PC-9 (cell line): ENCODE measurements around the gene PORCN. TPM values are rescaled to one million over a fixed set of nuclear protein-coding genes. Genes with fewer than 3 reads are reported as not detected.

Source experiments
- BruUV-seq: library from RNA; stranded (reverse); fragments of 400-500 nt; replicated peaks from 2 replicates; lab custom pipeline; 2021; lab: Mats Ljungman, UMichigan
- CTCF ChIA-PET: fragments of 300-600 bp; sonication (Branson Sonifier 250); formaldehyde crosslinking; loops from one replicate; lab custom pipeline; 2022; ENCODE audit warnings: antibody characterized with exemption; lab: Charles Lee
- POLR2A ChIA-PET: fragments of 300-600 bp; sonication (Branson Sonifier 250); formaldehyde crosslinking; loops from one replicate; lab custom pipeline; 2022; ENCODE audit warnings: antibody characterized with exemption; ENCODE audit not compliant: unreplicated experiment; lab: Charles Lee
- DNase-seq, 2 experiments: peaks; one replicate each; pipeline versions ENCODE4 v3.0.0 to v3.0.0-alpha.2; 2015 to 2022; ENCODE audit warnings: mixed read lengths in 1 of 2
- H2AFZ ChIP-seq: fragments of 200-600 bp; sonication (generic); 2 replicates; pipeline ENCODE4 v1.8.1; 2017; ENCODE audit warnings: antibody characterized with exemption
- H3F3A ChIP-seq: fragments of 200-600 bp; sonication (generic); 2 replicates; pipeline ENCODE4 v1.8.1; 2017; ENCODE audit warnings: antibody characterized with exemption, mild to moderate bottlenecking, low read depth; ENCODE audit not compliant: insufficient read depth
- H3K27ac ChIP-seq: fragments of 200-600 bp; sonication (generic); 2 replicates; pipeline ENCODE4 v1.6.1; 2016; ENCODE audit warnings: mixed run types
- H3K27me3 ChIP-seq: fragments of 200-600 bp; sonication (generic); 2 replicates; pipeline ENCODE4 v1.6.1; 2016; ENCODE audit warnings: low read depth, mixed run types; ENCODE audit not compliant: insufficient read depth
- H3K36me3 ChIP-seq: fragments of 200-600 bp; sonication (generic); 2 replicates; pipeline ENCODE4 v1.6.1; 2016; ENCODE audit warnings: low read depth, mixed run types
- H3K4me1 ChIP-seq: fragments of 200-600 bp; sonication (generic); replicated peaks from 2 replicates; pipeline ENCODE4 v1.6.1; 2016; ENCODE audit warnings: mixed run types; ENCODE audit not compliant: insufficient read depth
- H3K4me2 ChIP-seq: fragments of 200-600 bp; sonication (generic); 2 replicates; pipeline ENCODE4 v1.6.1; 2017; ENCODE audit warnings: mixed run types
- H3K4me3 ChIP-seq: fragments of 200-600 bp; sonication (generic); 2 replicates; pipeline ENCODE4 v1.6.1; 2016; ENCODE audit warnings: mixed run types
- H3K79me2 ChIP-seq: fragments of 200-600 bp; sonication (generic); 2 replicates; pipeline ENCODE4 v1.6.1; 2017; ENCODE audit warnings: low read depth, mixed run types
- H3K9me2 ChIP-seq: fragments of 200-600 bp; sonication (generic); 2 replicates; pipeline ENCODE4 v1.8.1; 2017; ENCODE audit warnings: mild to moderate bottlenecking; ENCODE audit not compliant: insufficient read depth
- H3K9me3 ChIP-seq: fragments of 200-600 bp; sonication (generic); 2 replicates; pipeline ENCODE4 v1.8.1; 2016; ENCODE audit warnings: low read depth; ENCODE audit not compliant: insufficient read depth
- H4K20me1 ChIP-seq: fragments of 200-600 bp; sonication (generic); 2 replicates; pipeline ENCODE4 v1.8.1; 2017; ENCODE audit not compliant: insufficient read depth
- CTCF ChIP-seq: fragments of 200-600 bp; sonication (generic); conservative IDR thresholded peaks from 2 replicates; pipeline ENCODE4 v1.6.1; 2017; ENCODE audit warnings: mixed run types, antibody characterized with exemption, mild to moderate bottlenecking, moderate library complexity
- EZH2 ChIP-seq: fragments of 200-600 bp; sonication (generic); IDR thresholded peaks from 2 replicates; pipeline ENCODE4 v1.8.0; 2017; ENCODE audit warnings: antibody characterized with exemption, low read depth
- intact Hi-C: fragments of 100-400 bp; cut with micrococcal nuclease; formaldehyde crosslinking; loops from one replicate; pipeline ENCODE4 v1.10.0; 2022; ENCODE audit not compliant: unreplicated experiment
- total RNA-seq: library from RNA; stranded (reverse); gene quantifications from 2 replicates; pipeline ENCODE4 v1.2.3, GENCODE V29; 2021

Gene PORCN
- total RNA-seq, 1 experiment from 2014 or later: 11.9 TPM

DNA sequence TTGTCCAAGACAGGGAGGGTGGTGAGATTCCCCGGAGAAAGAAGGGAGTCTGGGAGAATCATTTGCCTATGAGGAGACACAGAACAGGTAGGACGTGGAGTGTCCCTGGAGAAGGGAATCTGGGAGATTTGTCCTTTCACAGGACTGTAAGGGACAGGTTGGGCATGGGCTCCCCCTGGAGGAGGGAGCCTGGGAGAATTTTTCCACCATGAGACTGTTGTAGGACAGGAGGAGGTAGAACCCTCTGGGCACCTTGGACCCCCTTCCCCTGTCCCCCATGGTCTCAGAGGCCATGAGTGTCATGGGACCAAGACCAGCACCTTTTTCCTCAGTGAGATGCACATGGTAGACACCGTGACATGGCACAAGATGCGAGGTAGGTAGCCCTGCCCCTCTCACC is 2.8 kb downstream of the PORCN start:
- intact Hi-C loops: loop anchor here (2.0 kb wide), 1 partner anchor 429 kb away; no protein-coding TSS in a partner anchor
- POLR2A ChIA-PET: no interaction called here

DNA sequence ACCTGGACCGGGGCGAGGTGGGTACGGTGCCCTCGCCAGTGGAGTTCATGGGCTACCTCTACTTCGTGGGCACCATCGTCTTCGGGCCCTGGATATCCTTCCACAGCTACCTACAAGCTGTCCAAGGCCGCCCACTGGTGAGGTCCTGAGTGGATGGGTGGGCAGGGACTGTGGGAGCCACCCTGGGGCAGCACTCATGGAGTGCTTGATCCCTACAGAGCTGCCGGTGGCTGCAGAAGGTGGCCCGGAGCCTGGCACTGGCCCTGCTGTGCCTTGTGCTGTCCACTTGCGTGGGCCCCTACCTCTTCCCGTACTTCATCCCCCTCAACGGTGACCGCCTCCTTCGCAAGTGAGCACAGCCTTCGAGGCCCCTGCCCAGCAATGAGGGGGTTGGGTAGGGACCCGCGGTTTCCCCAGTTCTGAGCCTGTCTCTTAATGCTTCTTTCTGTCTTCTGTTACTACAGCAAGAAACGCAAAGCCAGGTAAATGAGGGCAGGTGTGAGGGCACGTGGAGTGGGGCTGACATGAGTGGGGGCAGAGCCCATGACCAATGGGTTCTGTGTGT is 3.7 kb downstream of the PORCN start:
- Histone ChIP-seq H3K9me2 (no peaks in the 10 kb centered on the region), H2AFZ (no peak overlapping the region), H3K27me3 (no peaks in the 10 kb centered on the region), H3K4me3 (no peak overlapping the region), H3K27ac (no peak overlapping the region), H3K36me3 (no peaks in the 10 kb centered on the region), H3F3A (no peaks in the 10 kb centered on the region), H3K79me2 (no peaks in the 10 kb centered on the region), H3K9me3 (no peaks in the 10 kb centered on the region), H4K20me1 (no peaks in the 10 kb centered on the region), H3K4me1 (no peaks in the 10 kb centered on the region), H3K4me2 (no peak overlapping the region)
- BruUV-seq: no TSS peak
- ChIA-PET CTCF (no interaction called here), POLR2A (no interaction called here)
- DNase-seq: no peak
- intact Hi-C loops: no loop called here
- TF ChIP-seq CTCF: no peak
- no peak for TF ChIP-seq EZH2

More for the DNA sequence above, 2.8 kb downstream of the PORCN start:
- DNase-seq: no peak
- no peaks in the 10 kb centered on the region for H3K4me1 ChIP-seq
- H3K4me2 ChIP-seq: no peak overlapping the region
- H3K79me2 ChIP-seq: no peaks in the 10 kb centered on the region
- H4K20me1 ChIP-seq: no peaks in the 10 kb centered on the region
- H3K27ac ChIP-seq: no peak overlapping the region
- BruUV-seq: no TSS peak
- TF ChIP-seq CTCF (peak; percentile 36; the same call in 1 of the 2 replicates), EZH2 (no peak)
- no peak overlapping the region for H3K4me3 ChIP-seq
- no peaks in the 10 kb centered on the region for H3K36me3 ChIP-seq
- no peaks in the 10 kb centered on the region for H3K9me2 ChIP-seq
- no peak overlapping the region for H2AFZ ChIP-seq
- H3K9me3 ChIP-seq: no peaks in the 10 kb centered on the region
- CTCF ChIA-PET: no interaction called here
- no peaks in the 10 kb centered on the region for H3K27me3 ChIP-seq
- H3F3A ChIP-seq: no peaks in the 10 kb centered on the region

DNA sequence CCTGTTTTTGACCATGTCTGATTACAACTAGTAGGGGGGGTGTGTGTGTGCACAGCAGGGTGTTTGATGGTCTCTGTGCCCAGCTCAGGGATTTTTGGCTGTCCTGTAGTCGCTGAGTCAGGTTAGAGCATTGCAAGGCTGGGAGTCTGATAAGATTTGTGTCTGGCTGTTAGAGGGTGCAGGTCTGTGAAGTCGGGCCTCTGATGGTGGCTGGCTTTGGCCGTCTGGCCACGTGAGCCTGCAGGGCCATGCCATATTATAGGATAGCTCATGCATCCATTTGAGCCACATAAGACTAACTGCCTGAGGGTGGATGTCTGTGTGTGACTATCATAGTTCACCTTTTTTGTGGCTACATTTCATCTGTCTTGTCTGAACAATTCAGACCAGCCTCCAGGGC is 4.9 kb downstream of the PORCN start:
- CTCF ChIA-PET: no interaction called here
- POLR2A ChIA-PET: no interaction called here
- Histone ChIP-seq H3K36me3 (no peaks in the 10 kb centered on the region), H3K4me1 (no peaks in the 10 kb centered on the region), H3K4me3 (no peak overlapping the region), H2AFZ (no peak overlapping the region), H3K27ac (no peak overlapping the region), H4K20me1 (no peaks in the 10 kb centered on the region), H3K9me3 (no peaks in the 10 kb centered on the region), H3K4me2 (no peak overlapping the region), H3F3A (no peaks in the 10 kb centered on the region), H3K27me3 (no peaks in the 10 kb centered on the region), H3K79me2 (no peaks in the 10 kb centered on the region), H3K9me2 (no peaks in the 10 kb centered on the region)
- DNase-seq: no peak
- no TSS peak for BruUV-seq
- intact Hi-C loops: no loop called here
- TF ChIP-seq EZH2 (no peak), CTCF (no peak)
